Fibroblast of skin of left biceps (primary cell): ENCODE results near the gene GIT2.
"Not testable (repeated sequence)": the region's sequence is repeated elsewhere in the genome, so short reads cannot be mapped to it uniquely, and the experiment has no call there.

Experiments
- DNase-seq, 2 experiments: peaks; one replicate each; pipeline ENCODE4 v3.0.0-alpha.2; 2013; ENCODE audit warnings: low read depth in 2 of 2

The GIT2 gene

GRCh38 chr12:109946505-109946904, 49.7 kb downstream of the GIT2 start:
- DNase-seq: no peak

DNA sequence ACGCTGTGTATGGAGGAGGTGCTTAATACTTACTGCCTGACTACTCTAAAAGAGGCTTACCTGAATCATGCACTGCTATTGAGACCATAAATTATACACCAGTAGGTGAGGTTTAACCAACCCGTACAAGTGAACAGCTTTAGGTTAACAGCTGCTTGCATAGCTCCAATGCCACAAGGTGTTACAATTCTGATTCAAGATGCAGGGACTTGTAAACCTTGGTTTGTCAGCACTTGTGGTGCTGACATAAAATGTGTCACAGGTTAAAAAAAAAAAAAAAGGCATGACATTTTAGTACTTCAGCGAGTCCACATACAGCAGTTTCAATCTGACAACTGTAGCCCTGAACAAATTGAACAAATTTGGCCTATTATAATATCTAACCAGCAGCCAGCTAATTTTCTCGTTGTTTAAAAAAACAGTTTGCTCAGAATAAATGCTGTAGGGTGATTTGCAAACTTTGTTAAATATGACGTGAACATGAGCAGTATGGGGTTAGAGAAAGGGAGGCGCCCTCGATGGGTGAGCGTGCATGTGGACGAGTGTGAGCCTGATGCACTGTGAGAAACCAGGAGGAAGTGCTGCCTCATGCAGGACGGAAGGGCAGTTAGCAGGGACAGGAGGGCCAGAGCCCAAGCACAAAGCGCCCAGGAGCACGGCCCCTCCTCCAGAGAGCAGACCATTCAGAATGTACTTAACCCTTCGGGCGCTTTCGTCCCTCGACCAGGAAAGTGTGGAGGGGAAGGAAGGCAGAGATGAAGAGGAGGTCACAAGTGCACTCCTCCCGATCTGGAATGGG, 51.4 kb downstream of the GIT2 start:
- no peak for DNase-seq

- DNase-seq: no peak
Observed at GRCh38 chr12:109943811-109944210, 52.4 kb downstream of the GIT2 start.

DNA sequence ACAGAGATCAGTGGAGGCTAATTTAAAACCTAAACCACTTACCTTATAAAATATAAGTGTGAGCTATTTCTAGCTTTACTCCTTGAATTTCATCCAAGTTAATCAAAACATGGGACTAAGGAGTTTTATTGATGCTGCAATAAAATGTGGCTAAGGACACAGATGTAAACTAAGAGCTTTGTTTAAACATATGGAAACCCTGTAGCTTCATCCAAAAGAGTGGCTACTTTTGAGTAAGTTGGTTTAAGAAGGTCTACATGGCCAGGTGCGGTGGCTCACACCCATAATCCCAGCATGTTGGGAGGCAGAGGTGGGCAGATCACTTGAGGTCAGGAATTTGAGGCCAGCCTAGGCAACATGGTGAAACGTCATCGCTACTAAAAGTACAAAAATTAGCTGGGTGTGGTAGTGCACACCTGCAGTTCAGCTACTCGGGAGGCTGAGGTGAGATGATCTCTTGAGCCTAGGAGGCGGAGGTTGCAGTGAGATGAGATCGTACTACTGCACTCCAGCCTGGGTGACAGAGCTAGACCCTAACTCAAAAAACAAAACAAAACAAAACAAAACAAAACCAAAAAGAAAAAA, 55.7 kb downstream of the GIT2 start:
- DNase-seq: no peak

DNA sequence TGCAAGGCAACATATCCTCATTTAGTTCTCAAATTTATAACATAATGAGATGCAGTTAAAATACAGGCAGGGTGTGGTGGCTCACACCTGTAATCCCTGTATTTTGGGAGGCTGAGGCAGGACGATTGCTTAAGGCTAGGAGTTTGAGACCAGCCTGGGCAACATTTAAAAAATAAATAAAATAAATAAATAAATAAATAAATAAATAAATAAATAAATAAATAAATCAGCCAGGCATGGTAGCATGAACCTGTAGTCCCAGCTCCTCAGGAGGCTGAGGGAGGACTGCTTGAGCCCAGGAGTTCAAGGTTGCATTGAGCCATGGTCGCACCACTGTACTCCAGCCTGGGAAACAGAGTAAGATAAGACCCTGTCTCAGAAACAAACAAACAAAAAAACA, 56.7 kb downstream of the GIT2 start:
- no peak for DNase-seq

GRCh38 chr12:109938947-109939346, 57.2 kb downstream of the GIT2 start:
- DNase-seq: no peak

- DNase-seq: no peak
Observed at GRCh38 chr12:109937371-109937770, 58.8 kb downstream of the GIT2 start.

GRCh38 chr12:109934026-109934425, 62.1 kb downstream of the GIT2 start:
- no peak for DNase-seq

DNA sequence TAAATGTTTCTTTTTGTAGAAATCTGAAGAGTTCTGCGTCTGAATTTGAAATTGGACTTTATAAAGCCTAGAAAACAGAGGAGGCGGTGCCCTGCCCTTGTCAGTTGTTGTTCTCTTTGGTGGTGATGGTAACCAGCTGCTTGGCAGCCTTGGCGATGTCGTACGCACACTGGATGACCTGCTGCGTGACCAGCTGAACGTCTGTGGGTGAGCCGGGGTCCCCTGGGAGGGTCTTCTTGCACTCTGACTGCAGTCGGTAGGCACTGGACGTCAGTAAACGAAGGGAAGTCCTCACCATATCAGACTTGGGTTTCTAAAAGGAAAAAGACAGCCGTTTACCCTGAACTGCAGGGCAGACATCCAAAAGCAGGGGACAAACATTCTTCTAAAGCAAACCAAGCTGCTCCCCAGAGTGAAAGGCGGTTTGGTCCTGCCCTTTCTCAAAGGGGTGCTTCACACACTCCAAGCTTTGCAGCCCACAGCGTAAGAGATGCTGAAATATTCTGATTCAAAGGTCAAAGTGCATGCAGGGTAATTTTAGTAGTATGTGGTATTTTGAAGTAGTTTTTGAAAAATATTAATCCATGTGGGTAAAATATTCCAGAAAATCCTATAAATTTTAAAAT, 63.2 kb downstream of the GIT2 start:
- no peak for DNase-seq

DNA sequence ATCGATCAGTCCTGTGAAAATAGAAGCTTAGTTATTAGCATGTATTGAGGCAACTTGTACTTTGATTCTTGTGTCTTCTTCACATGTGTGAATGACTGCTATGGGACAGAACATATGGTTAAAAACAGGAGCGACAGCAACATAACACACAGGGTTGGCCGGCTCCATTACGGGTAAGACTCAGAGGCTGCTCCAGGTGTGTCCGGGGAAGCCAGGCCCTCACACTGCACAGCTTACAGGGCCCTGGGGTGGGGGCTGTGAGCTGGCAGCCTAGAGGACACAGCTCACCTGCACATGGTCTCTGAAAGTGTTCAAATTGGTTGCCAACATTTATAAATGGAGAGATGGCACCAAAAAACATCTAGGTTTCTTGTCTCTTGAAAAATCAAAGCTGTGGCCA, 65.0 kb downstream of the GIT2 start:
- DNase-seq: no peak

- DNase-seq: no peak
Observed at GRCh38 chr12:109930028-109930800, 66.0 kb downstream of the GIT2 start.

- not testable (repeated sequence) for DNase-seq
Observed at GRCh38 chr12:109929326-109929725, 66.8 kb downstream of the GIT2 start.

- DNase-seq: no peak
Observed at GRCh38 chr12:109928058-109928656, 68.0 kb downstream of the GIT2 start.

- no peak for DNase-seq
Observed at GRCh38 chr12:109927622-109928021, 68.5 kb downstream of the GIT2 start.

- no peak for DNase-seq
Observed at GRCh38 chr12:109926488-109927210, 69.5 kb downstream of the GIT2 start.

- DNase-seq: no peak
Observed at GRCh38 chr12:109926016-109926415, 70.2 kb downstream of the GIT2 start.

DNA sequence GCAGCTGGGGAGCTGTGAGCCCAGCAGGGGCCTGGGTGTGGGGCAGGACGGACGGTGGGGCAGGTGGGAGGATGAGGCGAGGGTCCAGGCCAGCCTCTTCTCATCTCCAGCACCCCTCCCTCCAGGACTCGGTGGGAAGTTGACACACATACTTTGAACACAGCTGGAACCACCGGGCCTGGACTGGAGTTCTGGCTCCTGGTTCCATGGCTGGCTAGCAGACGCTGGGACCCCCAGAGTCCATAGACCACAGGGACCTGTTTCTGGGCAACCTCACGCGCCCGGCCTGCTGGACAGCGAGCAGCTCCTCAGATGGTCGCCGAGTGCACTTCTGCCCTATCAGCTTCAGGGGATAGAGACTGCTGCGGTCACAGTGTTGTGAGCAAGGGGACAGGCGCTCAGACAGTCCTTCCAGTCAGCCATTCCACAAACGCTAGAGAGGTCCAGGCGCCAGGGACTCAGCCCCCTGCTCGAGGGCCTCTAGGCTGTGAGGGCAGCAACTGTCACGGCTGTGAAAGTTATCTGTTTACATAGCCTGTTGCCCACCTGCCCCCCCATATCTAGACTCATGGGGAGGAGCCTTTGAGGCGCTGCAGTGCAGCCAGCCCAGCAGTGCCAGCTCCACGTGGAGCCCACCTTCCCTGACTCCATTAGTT, 70.9 kb downstream of the GIT2 start:
- no peak for DNase-seq

- DNase-seq: no peak
Observed at GRCh38 chr12:109923481-109924245, 72.5 kb downstream of the GIT2 start.

DNA sequence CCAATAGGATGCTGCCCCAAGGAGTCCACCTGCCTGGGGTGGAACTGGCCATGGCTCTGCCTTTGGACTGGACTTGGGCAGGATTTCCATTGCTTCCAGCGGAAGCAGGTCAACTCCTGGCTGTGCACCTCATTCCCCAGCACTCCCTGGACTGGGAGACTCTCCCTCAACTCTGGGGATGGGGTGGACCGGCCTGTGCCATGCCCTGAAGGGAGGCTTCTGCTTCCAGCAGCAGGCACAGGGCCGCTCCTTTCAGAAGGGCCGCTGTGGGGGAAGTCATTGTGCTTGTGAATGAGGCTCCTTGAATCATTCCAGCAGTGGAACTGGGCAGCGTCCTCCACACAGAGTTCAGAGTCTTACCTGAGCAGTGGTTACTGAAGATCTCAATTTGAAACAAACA, 73.1 kb downstream of the GIT2 start:
- no peak for DNase-seq

- no peak for DNase-seq
Observed at GRCh38 chr12:109921982-109922381, 74.2 kb downstream of the GIT2 start.
